Caco-2 (cell line): Measurements from ENCODE around the gene CERT1. TPM values are rescaled to one million over a fixed set of nuclear protein-coding genes. Genes with fewer than 3 reads are reported as not detected.

ENCODE experiments used
- BruUV-seq: library from RNA; stranded (reverse); fragments of 400-500 nt; replicated peaks from 2 replicates; lab custom pipeline; 2021; lab: Mats Ljungman, UMichigan
- CTCF ChIA-PET: fragments of 300-600 bp; sonication (Branson Sonifier 250); formaldehyde crosslinking; loops from one replicate; lab custom pipeline; 2022; ENCODE audit warnings: antibody characterized with exemption; lab: Charles Lee
- POLR2A ChIA-PET: fragments of 300-600 bp; sonication (Branson Sonifier 250); formaldehyde crosslinking; loops from one replicate; lab custom pipeline; 2022; ENCODE audit warnings: antibody characterized with exemption; lab: Charles Lee
- DNase-seq, 2 experiments: peaks; one replicate each; pipeline versions ENCODE4 v3.0.0 to v3.0.0-alpha.2; 2020 to 2022
- H3K27me3 ChIP-seq: replicated peaks from 2 replicates; pipeline ENCODE4 v1.6.0; 2011; ENCODE audit warnings: low read length; ENCODE audit not compliant: control insufficient read depth, insufficient read depth
- H3K36me3 ChIP-seq: 2 replicates; pipeline ENCODE4 v1.5.1; 2011; ENCODE audit warnings: low read length; ENCODE audit not compliant: control insufficient read depth, insufficient read depth
- H3K4me1 ChIP-seq: fragments of 250-450 bp; sonication (Bioruptor Pico); 2 replicates; pipeline ENCODE4 v1.5.1; 2020; ENCODE audit warnings: mild to moderate bottlenecking
- H3K4me3 ChIP-seq: 2 replicates; pipeline ENCODE4 v1.5.1; 2011; ENCODE audit warnings: low read depth, mild to moderate bottlenecking, control low read depth, low read length
- H3K9me3 ChIP-seq: fragments of 250-450 bp; sonication (Bioruptor Pico); 2 replicates; pipeline ENCODE4 v1.5.1; 2020; ENCODE audit warnings: mild to moderate bottlenecking, moderate library complexity
- H3K27ac Mint-ChIP-seq: one replicate; pipeline ENCODE4 v1.8.0; 2022; ENCODE audit warnings: mixed read lengths; ENCODE audit not compliant: unreplicated experiment
- H3K27me3 Mint-ChIP-seq: one replicate; pipeline ENCODE4 v1.8.0; 2022; ENCODE audit warnings: mixed read lengths; ENCODE audit not compliant: insufficient read depth, unreplicated experiment
- H3K36me3 Mint-ChIP-seq: one replicate; pipeline ENCODE4 v1.8.0; 2022; ENCODE audit warnings: mild to moderate bottlenecking, mixed read lengths; ENCODE audit not compliant: insufficient read depth, unreplicated experiment
- H3K4me1 Mint-ChIP-seq: one replicate; pipeline ENCODE4 v1.8.0; 2022; ENCODE audit warnings: low read depth, mixed read lengths; ENCODE audit not compliant: unreplicated experiment
- H3K4me3 Mint-ChIP-seq: one replicate; pipeline ENCODE4 v1.8.0; 2022; ENCODE audit warnings: mild to moderate bottlenecking, moderate library complexity, mixed read lengths; ENCODE audit not compliant: unreplicated experiment
- H3K9me3 Mint-ChIP-seq: one replicate; pipeline ENCODE4 v1.8.0; 2022; ENCODE audit warnings: mixed read lengths; ENCODE audit not compliant: unreplicated experiment
- intact Hi-C: fragments of 100-400 bp; cut with micrococcal nuclease; formaldehyde crosslinking; loops from one replicate; pipeline ENCODE4 v1.10.0; 2022; ENCODE audit not compliant: unreplicated experiment
- total RNA-seq: library from RNA; stranded (reverse); gene quantifications from 2 replicates; pipeline ENCODE4 v1.2.3, GENCODE V29; 2022
- TF ChIP-seq, protein P1 (sequence below), 2 experiments: fragments of 200-600 bp in 1 of 2; IDR thresholded peaks; 1 replicate in 1 of 2; 2 replicates in 1 of 2; pipeline versions ENCODE4 v1.5.1 to v1.8.0; 2011 to 2022; ENCODE audit warnings: antibody characterized with exemption in 1 of 2, control low read depth in 1 of 2, inconsistent platforms in 1 of 2, low read depth in 1 of 2, low read length in 1 of 2, mild to moderate bottlenecking in 1 of 2, moderate library complexity in 1 of 2; ENCODE audit not compliant: insufficient read depth in 1 of 2, severe bottlenecking in 1 of 2, unreplicated experiment in 1 of 2

The CERT1 gene
- total RNA-seq, 1 experiment from 2014 or later: 44.3 TPM

DNA sequence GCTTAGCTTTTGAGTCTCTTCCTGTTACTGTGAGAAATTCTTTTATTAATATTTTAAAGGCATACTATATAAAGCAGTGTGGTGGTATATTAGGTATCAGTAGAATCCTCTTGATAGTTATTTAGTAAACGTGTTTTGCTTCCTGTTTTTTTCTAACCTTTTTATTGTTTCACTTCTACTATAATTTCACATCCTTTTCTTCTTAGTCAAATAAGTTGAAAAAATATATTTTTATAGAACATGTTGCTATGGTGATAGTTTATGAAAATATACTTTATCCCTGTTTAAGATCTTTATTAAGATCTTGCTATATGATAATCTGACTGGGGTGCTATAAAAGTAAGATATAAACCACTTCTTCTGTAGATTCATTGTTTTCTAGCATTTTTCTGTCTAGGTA, 2.4 kb upstream of the CERT1 start:
- Histone ChIP-seq H3K27me3 (no peaks in the 10 kb centered on the region), H3K4me1 (peaks cover 5% of the 10 kb centered on the region; the same call in 1 of the 2 replicates), H3K36me3 (no peaks in the 10 kb centered on the region), H3K4me3 (no peak overlapping the region), H3K9me3 (no peaks in the 10 kb centered on the region)
- CTCF ChIA-PET: no interaction called here
- intact Hi-C loops: loop anchor here (5.0 kb wide), 4 partner anchors 47 to 177 kb away; partner anchors contain the start of genes ANKDD1B and HMGCR
- Mint-ChIP-seq H3K4me1 (peaks cover 15% of the 10 kb centered on the region), H3K27ac (no peak overlapping the region), H3K36me3 (peaks cover 13% of the 10 kb centered on the region), H3K9me3 (no peaks in the 10 kb centered on the region), H3K27me3 (no peaks in the 10 kb centered on the region), H3K4me3 (no peak overlapping the region)
- POLR2A ChIA-PET: no interaction called here
- no peak for DNase-seq
- TF ChIP-seq, protein P1, sequence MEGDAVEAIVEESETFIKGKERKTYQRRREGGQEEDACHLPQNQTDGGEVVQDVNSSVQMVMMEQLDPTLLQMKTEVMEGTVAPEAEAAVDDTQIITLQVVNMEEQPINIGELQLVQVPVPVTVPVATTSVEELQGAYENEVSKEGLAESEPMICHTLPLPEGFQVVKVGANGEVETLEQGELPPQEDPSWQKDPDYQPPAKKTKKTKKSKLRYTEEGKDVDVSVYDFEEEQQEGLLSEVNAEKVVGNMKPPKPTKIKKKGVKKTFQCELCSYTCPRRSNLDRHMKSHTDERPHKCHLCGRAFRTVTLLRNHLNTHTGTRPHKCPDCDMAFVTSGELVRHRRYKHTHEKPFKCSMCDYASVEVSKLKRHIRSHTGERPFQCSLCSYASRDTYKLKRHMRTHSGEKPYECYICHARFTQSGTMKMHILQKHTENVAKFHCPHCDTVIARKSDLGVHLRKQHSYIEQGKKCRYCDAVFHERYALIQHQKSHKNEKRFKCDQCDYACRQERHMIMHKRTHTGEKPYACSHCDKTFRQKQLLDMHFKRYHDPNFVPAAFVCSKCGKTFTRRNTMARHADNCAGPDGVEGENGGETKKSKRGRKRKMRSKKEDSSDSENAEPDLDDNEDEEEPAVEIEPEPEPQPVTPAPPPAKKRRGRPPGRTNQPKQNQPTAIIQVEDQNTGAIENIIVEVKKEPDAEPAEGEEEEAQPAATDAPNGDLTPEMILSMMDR (IDR thresholded peaks at IDR 0.05; ENCODE audit: insufficient read depth in 1 of 2, low read depth in 1 of 2, low read length in 1 of 2, severe bottlenecking in 1 of 2, unreplicated experiment in 1 of 2): no peak
- BruUV-seq: no TSS peak

- intact Hi-C loops: loop anchor here (5.0 kb wide), 4 partner anchors 45 to 175 kb away; partner anchors contain the start of genes ANKDD1B and HMGCR
- Histone ChIP-seq H3K4me1 (peaks cover 5% of the 10 kb centered on the region), H3K4me3 (peak overlapping the region; percentile 98), H3K9me3 (no peaks in the 10 kb centered on the region), H3K36me3 (no peaks in the 10 kb centered on the region), H3K27me3 (no peaks in the 10 kb centered on the region)
- H3K9me3 Mint-ChIP-seq: no peaks in the 10 kb centered on the region
- POLR2A ChIA-PET: no interaction called here
- DNase-seq: no peak
- peaks cover 13% of the 10 kb centered on the region for H3K36me3 Mint-ChIP-seq
- no peaks in the 10 kb centered on the region for H3K27me3 Mint-ChIP-seq
- H3K4me3 Mint-ChIP-seq: peak overlapping the region; percentile 100
- peak overlapping the region; percentile 91 for H3K27ac Mint-ChIP-seq
- H3K4me1 Mint-ChIP-seq: peaks cover 15% of the 10 kb centered on the region
- TSS peak; percentile 52 for BruUV-seq
- TF ChIP-seq, protein P1 (IDR thresholded peaks at IDR 0.05; ENCODE audit: insufficient read depth in 1 of 2, low read depth in 1 of 2, low read length in 1 of 2, severe bottlenecking in 1 of 2, unreplicated experiment in 1 of 2): no peak
- CTCF ChIA-PET: interaction anchor here (0.8 kb wide), 1 partner anchor 168 kb away, joined by 3 read pairs; no protein-coding TSS in a partner anchor
These were observed 1.1 kb upstream of the CERT1 start for GRCh38 chr5:75512383-75513074.

DNA sequence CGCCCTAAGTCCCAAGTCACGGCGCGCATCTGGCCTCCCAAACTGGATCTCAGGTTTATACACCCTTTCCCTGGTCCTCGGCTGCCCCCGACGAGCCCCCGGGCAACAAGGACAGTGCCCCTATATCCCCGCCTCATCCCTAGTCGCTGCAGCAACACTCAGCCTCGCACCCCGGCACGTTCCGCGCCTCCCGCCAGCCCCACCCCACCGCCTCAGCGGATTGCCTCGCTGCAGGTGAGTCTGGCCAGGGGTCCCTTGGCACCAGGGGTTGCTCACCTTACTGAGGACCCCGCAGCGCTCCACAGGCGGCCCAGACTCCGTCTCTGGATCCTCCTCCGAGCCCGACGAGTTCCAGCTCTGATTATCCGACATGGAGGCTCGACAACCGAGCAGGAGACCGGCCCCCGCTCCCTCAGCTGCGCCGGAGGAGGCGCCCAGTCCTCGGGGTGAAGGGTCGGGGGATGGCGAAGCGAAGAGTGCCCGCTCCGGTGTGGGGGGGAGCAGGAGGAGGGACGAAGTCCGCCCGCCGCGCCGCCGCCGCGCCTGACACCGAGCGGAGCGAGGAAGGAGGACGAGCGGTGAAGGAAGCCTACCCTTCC, 494 bp downstream of the CERT1 start:
- Mint-ChIP-seq H3K36me3 (peaks cover 13% of the 10 kb centered on the region), H3K27ac (peak overlapping the region; percentile 91), H3K27me3 (no peaks in the 10 kb centered on the region), H3K4me1 (peaks cover 17% of the 10 kb centered on the region), H3K4me3 (peak overlapping the region; percentile 100), H3K9me3 (no peaks in the 10 kb centered on the region)
- Histone ChIP-seq H3K36me3 (no peaks in the 10 kb centered on the region), H3K27me3 (no peaks in the 10 kb centered on the region), H3K4me1 (peaks cover 5% of the 10 kb centered on the region), H3K4me3 (peak overlapping the region; percentile 98), H3K9me3 (no peaks in the 10 kb centered on the region)
- intact Hi-C loops: loop anchor here (1.0 to 5.0 kb wide), 6 partner anchors 12 to 174 kb away; partner anchors contain the start of genes ANKDD1B and HMGCR
- BruUV-seq: no TSS peak
- TF ChIP-seq, protein P1 (IDR thresholded peaks at IDR 0.05; ENCODE audit: insufficient read depth in 1 of 2, low read depth in 1 of 2, low read length in 1 of 2, severe bottlenecking in 1 of 2, unreplicated experiment in 1 of 2): no peak
- peak; percentile 61 to 66 for DNase-seq
- POLR2A ChIA-PET: interaction anchor here (1.4 kb wide), 1 partner anchor 174 kb away, joined by 5 read pairs; the partner anchor contains the start of gene HMGCR
- CTCF ChIA-PET: no interaction called here
